ENCODE measurements around the gene MAN1A2.

DNA sequence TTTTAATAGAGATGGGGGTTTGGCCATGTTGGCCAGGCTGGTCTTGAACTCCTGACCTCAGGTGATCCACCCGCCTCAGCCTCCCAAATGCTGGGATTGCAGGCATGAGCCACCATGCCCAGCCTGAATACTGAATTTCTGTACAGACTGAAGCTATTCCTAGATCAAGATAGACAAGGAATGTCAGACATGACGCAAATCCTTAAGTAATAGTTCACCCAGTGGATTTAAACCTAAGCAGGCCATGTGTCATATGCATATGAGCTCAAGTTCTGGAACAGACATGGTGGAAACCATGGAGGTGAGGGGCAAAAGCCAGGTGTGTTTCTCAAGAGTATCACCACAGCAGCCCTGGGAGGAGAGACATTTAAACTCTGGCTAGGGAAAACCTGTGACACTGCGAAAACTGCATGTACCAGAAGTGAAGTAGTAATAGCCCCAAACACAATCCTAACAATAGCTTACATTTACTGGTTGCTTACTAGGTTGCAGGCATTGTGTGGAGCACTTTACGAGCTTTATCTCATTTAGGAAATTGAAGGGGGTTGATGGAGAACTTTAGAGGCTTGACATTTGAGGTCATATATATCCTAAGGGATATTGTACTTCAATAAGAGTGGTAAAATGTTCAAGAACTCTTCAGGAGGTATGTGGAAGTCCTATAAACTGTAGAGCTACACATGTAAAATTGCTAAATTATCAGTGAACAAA lies 31.7 kb upstream of the MAN1A2 start:
- TF ChIP-seq, protein P1, sequence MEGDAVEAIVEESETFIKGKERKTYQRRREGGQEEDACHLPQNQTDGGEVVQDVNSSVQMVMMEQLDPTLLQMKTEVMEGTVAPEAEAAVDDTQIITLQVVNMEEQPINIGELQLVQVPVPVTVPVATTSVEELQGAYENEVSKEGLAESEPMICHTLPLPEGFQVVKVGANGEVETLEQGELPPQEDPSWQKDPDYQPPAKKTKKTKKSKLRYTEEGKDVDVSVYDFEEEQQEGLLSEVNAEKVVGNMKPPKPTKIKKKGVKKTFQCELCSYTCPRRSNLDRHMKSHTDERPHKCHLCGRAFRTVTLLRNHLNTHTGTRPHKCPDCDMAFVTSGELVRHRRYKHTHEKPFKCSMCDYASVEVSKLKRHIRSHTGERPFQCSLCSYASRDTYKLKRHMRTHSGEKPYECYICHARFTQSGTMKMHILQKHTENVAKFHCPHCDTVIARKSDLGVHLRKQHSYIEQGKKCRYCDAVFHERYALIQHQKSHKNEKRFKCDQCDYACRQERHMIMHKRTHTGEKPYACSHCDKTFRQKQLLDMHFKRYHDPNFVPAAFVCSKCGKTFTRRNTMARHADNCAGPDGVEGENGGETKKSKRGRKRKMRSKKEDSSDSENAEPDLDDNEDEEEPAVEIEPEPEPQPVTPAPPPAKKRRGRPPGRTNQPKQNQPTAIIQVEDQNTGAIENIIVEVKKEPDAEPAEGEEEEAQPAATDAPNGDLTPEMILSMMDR (IDR thresholded peaks at IDR 0.05; ENCODE audit: insufficient read depth, low read depth, low read length) = no peak
- TF ChIP-seq EZH2 (IDR thresholded peaks at IDR 0.05; ENCODE audit: insufficient read depth, low read length) = no peak
